KMS-11 (cell line): ENCODE measurements around the gene APBA1.

Source experiments
- H2AFZ ChIP-seq: fragments of 200-600 bp; sonication (generic); 2 replicates; pipeline ENCODE4 v1.6.1; 2016; ENCODE audit warnings: antibody characterized with exemption, mixed run types, low read depth
- H3K27ac ChIP-seq: fragments of 200-600 bp; sonication (generic); 2 replicates; pipeline ENCODE4 v1.6.1; 2016; ENCODE audit warnings: mild to moderate bottlenecking, mixed run types
- H3K27me3 ChIP-seq: fragments of 200-600 bp; sonication (generic); 2 replicates; pipeline ENCODE4 v1.6.1; 2017; ENCODE audit warnings: mild to moderate bottlenecking, low read depth, mixed run types, moderate library complexity; ENCODE audit not compliant: insufficient read depth
- H3K36me3 ChIP-seq: fragments of 200-600 bp; sonication (generic); 2 replicates; pipeline ENCODE4 v1.6.1; 2017; ENCODE audit warnings: mild to moderate bottlenecking, mixed run types; ENCODE audit not compliant: insufficient read depth
- H3K4me1 ChIP-seq: fragments of 200-600 bp; sonication (generic); 2 replicates; pipeline ENCODE4 v1.6.1; 2016; ENCODE audit warnings: mild to moderate bottlenecking, low read depth, mixed run types; ENCODE audit not compliant: poor library complexity, severe bottlenecking
- H3K4me2 ChIP-seq: fragments of 200-600 bp; sonication (generic); 2 replicates; pipeline ENCODE4 v1.7.0; 2016; ENCODE audit warnings: mild to moderate bottlenecking, mixed run types
- H3K4me3 ChIP-seq: fragments of 200-600 bp; sonication (generic); IDR thresholded peaks from 2 replicates; pipeline ENCODE4 v1.6.1; 2017; ENCODE audit warnings: low read depth, low read length, mixed read lengths; ENCODE audit not compliant: insufficient read depth
- H3K79me2 ChIP-seq: fragments of 200-600 bp; sonication (generic); 2 replicates; pipeline ENCODE4 v1.6.1; 2016; ENCODE audit warnings: low read depth, mixed run types; ENCODE audit not compliant: insufficient read depth
- H3K9ac ChIP-seq: fragments of 200-600 bp; sonication (generic); 2 replicates; pipeline ENCODE4 v1.6.1; 2016; ENCODE audit warnings: mild to moderate bottlenecking, mixed run types
- H4K20me1 ChIP-seq: fragments of 200-600 bp; sonication (generic); 2 replicates; pipeline ENCODE4 v1.6.1; 2016; ENCODE audit warnings: mild to moderate bottlenecking, mixed run types; ENCODE audit not compliant: insufficient read depth
- CTCF ChIP-seq: fragments of 200-600 bp; sonication (generic); conservative IDR thresholded peaks from 2 replicates; pipeline ENCODE4 v1.6.1; 2017; ENCODE audit warnings: low read depth, mild to moderate bottlenecking, antibody characterized with exemption, low read length, moderate library complexity, mixed read lengths

APBA1 gene

DNA sequence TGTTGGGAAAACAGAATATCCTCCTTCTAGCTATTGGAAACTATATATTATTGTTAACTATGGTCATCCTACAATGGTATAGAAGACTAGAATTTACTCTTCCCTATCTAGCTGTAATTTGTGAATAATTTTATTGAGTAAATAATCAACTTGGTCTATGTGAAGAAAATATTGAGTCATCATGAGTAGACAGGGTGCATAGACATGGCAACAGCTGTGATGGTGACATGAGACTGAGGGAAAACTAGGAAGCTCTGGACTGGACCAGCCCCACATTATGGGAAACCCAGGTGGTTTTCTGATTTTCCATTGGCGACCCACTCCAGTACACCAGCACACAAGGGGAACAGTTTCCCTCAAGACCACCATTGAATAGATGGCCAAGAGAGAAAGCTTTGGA lies 95.0 kb downstream of the APBA1 start:
- Histone ChIP-seq H3K4me1 (peaks cover 56% of the 10 kb centered on the region), H3K4me2 (no peak overlapping the region; the same call in 1 of the 2 replicates), H3K36me3 (no peaks in the 10 kb centered on the region), H3K27me3 (no peaks in the 10 kb centered on the region), H3K9ac (no peak overlapping the region), H3K79me2 (no peaks in the 10 kb centered on the region), H3K27ac (no peak overlapping the region), H3K4me3 (no peak overlapping the region), H4K20me1 (no peaks in the 10 kb centered on the region), H2AFZ (no peak overlapping the region)
- TF ChIP-seq CTCF = no peak

DNA sequence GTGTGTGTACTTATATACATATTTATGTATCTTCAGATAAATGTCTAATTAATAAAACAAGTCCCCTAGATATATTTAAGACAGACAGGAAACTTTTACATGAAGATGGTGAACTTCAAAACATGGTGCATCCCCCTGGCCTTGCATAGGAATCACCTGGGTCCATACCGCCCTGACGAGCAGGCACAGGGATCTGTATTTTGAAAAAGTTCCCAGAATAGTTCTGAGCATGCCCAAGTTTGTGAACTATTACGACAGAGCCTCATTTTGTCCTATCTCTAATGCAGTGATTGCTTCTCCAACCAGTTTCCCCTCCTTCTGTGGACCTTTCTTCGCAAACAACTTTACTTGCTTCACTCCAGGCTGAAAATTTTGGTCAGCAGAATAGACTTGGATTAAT lies 98.1 kb downstream of the APBA1 start:
- TF ChIP-seq CTCF = no peak
- no peaks in the 10 kb centered on the region for H4K20me1 ChIP-seq

GRCh38 chr9:69573651-69574050 lies 98.5 kb downstream of the APBA1 start:
- H3K27ac ChIP-seq = no peak overlapping the region
- TF ChIP-seq CTCF = no peak
- no peaks in the 10 kb centered on the region for H3K79me2 ChIP-seq
- no peaks in the 10 kb centered on the region for H3K36me3 ChIP-seq
- no peak overlapping the region for H3K4me2 ChIP-seq
- no peak overlapping the region for H2AFZ ChIP-seq
- H3K27me3 ChIP-seq = no peaks in the 10 kb centered on the region
- H3K4me3 ChIP-seq = no peak overlapping the region
- no peak overlapping the region for H3K9ac ChIP-seq
- no peaks in the 10 kb centered on the region for H4K20me1 ChIP-seq
- peaks cover 22% of the 10 kb centered on the region for H3K4me1 ChIP-seq

More for the DNA sequence above, 98.1 kb downstream of the APBA1 start:
- Histone ChIP-seq H3K4me2 (no peak overlapping the region), H3K27me3 (no peaks in the 10 kb centered on the region), H3K4me3 (no peak overlapping the region), H3K27ac (no peak overlapping the region), H3K9ac (no peak overlapping the region), H2AFZ (no peak overlapping the region), H3K36me3 (no peaks in the 10 kb centered on the region), H3K4me1 (peaks cover 26% of the 10 kb centered on the region), H3K79me2 (no peaks in the 10 kb centered on the region)

DNA sequence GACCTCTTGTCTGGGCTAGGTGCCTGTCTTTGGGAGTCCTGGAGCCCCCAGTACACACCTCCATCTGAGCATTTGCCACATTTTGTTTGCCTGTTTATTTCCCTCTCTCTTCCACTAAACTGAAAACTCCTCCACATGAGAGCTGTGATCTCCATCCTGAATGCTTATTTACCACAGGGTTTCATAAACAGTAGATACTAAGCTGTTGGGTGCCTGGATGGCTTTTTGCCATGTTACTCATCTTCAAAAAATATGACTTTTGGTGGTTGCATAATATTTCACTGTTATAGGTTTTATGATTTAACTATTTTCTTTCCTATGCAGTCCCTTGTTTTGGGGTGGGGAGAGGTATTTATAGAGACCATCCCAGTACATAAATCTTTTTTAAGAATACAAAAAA lies 99.6 kb downstream of the APBA1 start:
- no peaks in the 10 kb centered on the region for H3K36me3 ChIP-seq
- no peaks in the 10 kb centered on the region for H3K79me2 ChIP-seq
- H3K9ac ChIP-seq = no peak overlapping the region
- H3K4me2 ChIP-seq = no peak overlapping the region
- no peak overlapping the region for H3K27ac ChIP-seq
- H3K27me3 ChIP-seq = no peaks in the 10 kb centered on the region
- no peak overlapping the region for H3K4me3 ChIP-seq
- TF ChIP-seq CTCF = no peak
- no peak overlapping the region for H2AFZ ChIP-seq
- peaks cover 11% of the 10 kb centered on the region for H3K4me1 ChIP-seq
- no peaks in the 10 kb centered on the region for H4K20me1 ChIP-seq
